ENCODE results near the gene ACE2.

The ACE2 gene

GRCh38 chrX:15616531-15616930 is 15.8 kb upstream of the ACE2 start:
- DNase-seq (ENCODE audit: extremely low read depth, insufficient read length), result no peak
- TF ChIP-seq CTCF (IDR thresholded peaks at IDR 0.05; ENCODE audit: insufficient read depth, low read length, poor library complexity, severe bottlenecking), result no peak
- Histone ChIP-seq H3K27me3 (replicated peaks; ENCODE audit: control insufficient read depth, insufficient read depth, low read length) (no peaks in the 10 kb centered on the region; the same call in 1 of the 2 replicates), H3K36me3 (ENCODE audit: control insufficient read depth, insufficient read depth, low read length) (no peaks in the 10 kb centered on the region), H3K4me3 (replicated peaks; ENCODE audit: low read depth, low read length) (no peak overlapping the region)

GRCh38 chrX:15607067-15607466 is 6.3 kb upstream of the ACE2 start:
- DNase-seq (ENCODE audit: extremely low read depth, insufficient read length), result no peak
- TF ChIP-seq CTCF (IDR thresholded peaks at IDR 0.05; ENCODE audit: insufficient read depth, low read length, poor library complexity, severe bottlenecking), result no peak
- Histone ChIP-seq H3K27me3 (replicated peaks; ENCODE audit: control insufficient read depth, insufficient read depth, low read length) (no peaks in the 10 kb centered on the region), H3K4me3 (replicated peaks; ENCODE audit: low read depth, low read length) (no peak overlapping the region), H3K36me3 (ENCODE audit: control insufficient read depth, insufficient read depth, low read length) (no peaks in the 10 kb centered on the region)

GRCh38 chrX:15606136-15606535 is 5.4 kb upstream of the ACE2 start:
- no peak for DNase-seq (ENCODE audit: extremely low read depth, insufficient read length)
- Histone ChIP-seq H3K27me3 (replicated peaks; ENCODE audit: control insufficient read depth, insufficient read depth, low read length) (no peaks in the 10 kb centered on the region), H3K4me3 (replicated peaks; ENCODE audit: low read depth, low read length) (no peak overlapping the region), H3K36me3 (ENCODE audit: control insufficient read depth, insufficient read depth, low read length) (no peaks in the 10 kb centered on the region)
- no peak for TF ChIP-seq CTCF (IDR thresholded peaks at IDR 0.05; ENCODE audit: insufficient read depth, low read length, poor library complexity, severe bottlenecking)

- H3K36me3 ChIP-seq (ENCODE audit: control insufficient read depth, insufficient read depth, low read length), result no peaks in the 10 kb centered on the region
- H3K4me3 ChIP-seq (replicated peaks; ENCODE audit: low read depth, low read length), result no peak overlapping the region
- no peak for TF ChIP-seq CTCF (IDR thresholded peaks at IDR 0.05; ENCODE audit: insufficient read depth, low read length, poor library complexity, severe bottlenecking)
- no peak for DNase-seq (ENCODE audit: extremely low read depth, insufficient read length)
- H3K27me3 ChIP-seq (replicated peaks; ENCODE audit: control insufficient read depth, insufficient read depth, low read length), result no peaks in the 10 kb centered on the region
These were observed 4.5 kb upstream of the ACE2 start for GRCh38 chrX:15605226-15605625.

- DNase-seq (ENCODE audit: extremely low read depth, insufficient read length), result no peak
- H3K27me3 ChIP-seq (replicated peaks; ENCODE audit: control insufficient read depth, insufficient read depth, low read length), result no peaks in the 10 kb centered on the region
- no peaks in the 10 kb centered on the region for H3K36me3 ChIP-seq (ENCODE audit: control insufficient read depth, insufficient read depth, low read length)
- no peak overlapping the region for H3K4me3 ChIP-seq (replicated peaks; ENCODE audit: low read depth, low read length)
- TF ChIP-seq CTCF (IDR thresholded peaks at IDR 0.05; ENCODE audit: insufficient read depth, low read length, poor library complexity, severe bottlenecking), result no peak
These were observed 2.0 kb upstream of the ACE2 start for GRCh38 chrX:15602761-15603160.

- H3K36me3 ChIP-seq (ENCODE audit: control insufficient read depth, insufficient read depth, low read length), result no peaks in the 10 kb centered on the region
- H3K27me3 ChIP-seq (replicated peaks; ENCODE audit: control insufficient read depth, insufficient read depth, low read length), result no peaks in the 10 kb centered on the region
- H3K4me3 ChIP-seq (replicated peaks; ENCODE audit: low read depth, low read length), result no peak overlapping the region
- DNase-seq (ENCODE audit: extremely low read depth, insufficient read length), result no peak
- TF ChIP-seq CTCF (IDR thresholded peaks at IDR 0.05; ENCODE audit: insufficient read depth, low read length, poor library complexity, severe bottlenecking), result no peak
These were observed 1.2 kb upstream of the ACE2 start for GRCh38 chrX:15601932-15602331.

Data from GM06990 (cell line).